NCI-H2196 treated with DMSO at 0.1 percent for 48 hours (cell line): ENCODE measurements around the gene C16orf92.
"Not testable (repeated sequence)": the region's sequence is repeated elsewhere in the genome, so short reads cannot be mapped to it uniquely, and the experiment has no call there.

Source experiments
- DNase-seq: peaks from one replicate; lab custom pipeline; 2025; ENCODE audit not compliant: unreplicated experiment; lab: John Stamatoyannopoulos, UW

Gene C16orf92

GRCh38 chr16:30023586-30023985, 588 bp downstream of the C16orf92 start:
- no peak for DNase-seq

- DNase-seq: no peak
These were observed 1.5 kb downstream of the C16orf92 start for GRCh38 chr16:30024451-30024850.

GRCh38 chr16:30025156-30025555, 2.2 kb downstream of the C16orf92 start:
- DNase-seq: no peak

- DNase-seq: no peak
These were observed 2.6 kb downstream of the C16orf92 start for GRCh38 chr16:30025574-30025973.

- DNase-seq: no peak
These were observed 3.5 kb downstream of the C16orf92 start for GRCh38 chr16:30026449-30026848.

- no peak for DNase-seq
These were observed 4.8 kb downstream of the C16orf92 start for GRCh38 chr16:30027588-30028437.

- DNase-seq: no peak
These were observed 5.6 kb downstream of the C16orf92 start for GRCh38 chr16:30028438-30029076.

- no peak for DNase-seq
These were observed 7.2 kb downstream of the C16orf92 start for GRCh38 chr16:30030011-30030685.

- no peak for DNase-seq
These were observed 7.9 kb downstream of the C16orf92 start, which contains the start of gene TLCD3B for GRCh38 chr16:30030841-30031413. TSS of gene TLCD3B (minus strand) at chr16:30031271. CDS start at chr16:30030527, 744 bp downstream.

GRCh38 chr16:30031477-30031918, 8.5 kb downstream of the C16orf92 start:
- no peak for DNase-seq

GRCh38 chr16:30032083-30032819, 9.3 kb downstream of the C16orf92 start:
- DNase-seq: peak; percentile 57

GRCh38 chr16:30033270-30033669, 10.3 kb downstream of the C16orf92 start:
- DNase-seq: no peak

GRCh38 chr16:30040221-30040620, 17.2 kb downstream of the C16orf92 start:
- DNase-seq: no peak

- not testable (repeated sequence) for DNase-seq
These were observed 17.7 kb downstream of the C16orf92 start for GRCh38 chr16:30040690-30041089.

- no peak for DNase-seq
These were observed 18.8 kb downstream of the C16orf92 start for GRCh38 chr16:30041841-30042240.

GRCh38 chr16:30046178-30046577, 23.2 kb downstream of the C16orf92 start:
- DNase-seq: no peak

GRCh38 chr16:30046588-30046987, 23.6 kb downstream of the C16orf92 start:
- DNase-seq: no peak

GRCh38 chr16:30049871-30050270, 26.9 kb downstream of the C16orf92 start:
- no peak for DNase-seq

- DNase-seq: no peak
These were observed 28.5 kb downstream of the C16orf92 start for GRCh38 chr16:30051518-30051917.

GRCh38 chr16:30052671-30053372, 29.8 kb downstream of the C16orf92 start:
- peak; percentile 93 for DNase-seq
